BLaER1 (cell line): ENCODE results near the gene RPS6KA1.
"Not testable (repeated sequence)": the region's sequence is repeated elsewhere in the genome, so short reads cannot be mapped to it uniquely, and the experiment has no call there.

Experiments used
- H3K27ac ChIP-seq: shearing (Covaris generic); formaldehyde crosslinking; 2 replicates; pipeline ENCODE4 v1.8.1; 2022
- H3K27me3 ChIP-seq: shearing (Covaris generic); formaldehyde crosslinking; 2 replicates; pipeline ENCODE4 v1.8.1; 2022
- H3K36me3 ChIP-seq: shearing (Covaris generic); formaldehyde crosslinking; 2 replicates; pipeline ENCODE4 v1.8.1; 2022
- H3K4me1 ChIP-seq: shearing (Covaris generic); formaldehyde crosslinking; 2 replicates; pipeline ENCODE4 v1.8.1; 2022
- H3K4me2 ChIP-seq: shearing (Covaris generic); formaldehyde crosslinking; 2 replicates; pipeline ENCODE4 v1.8.1; 2022
- H3K4me3 ChIP-seq: shearing (Covaris generic); formaldehyde crosslinking; 2 replicates; pipeline ENCODE4 v1.8.1; 2022
- H3K9ac ChIP-seq: shearing (Covaris generic); formaldehyde crosslinking; 2 replicates; pipeline ENCODE4 v1.8.1; 2022
- H3K9me3 ChIP-seq: shearing (Covaris generic); formaldehyde crosslinking; 2 replicates; pipeline ENCODE4 v1.8.1; 2022
- H4K20me1 ChIP-seq: shearing (Covaris generic); formaldehyde crosslinking; 2 replicates; pipeline ENCODE4 v1.8.1; 2022
- Cebpa-rat ChIP-seq: shearing (Covaris generic); IDR thresholded peaks from 2 replicates; pipeline ENCODE4 v1.8.1; 2022

The RPS6KA1 gene

DNA sequence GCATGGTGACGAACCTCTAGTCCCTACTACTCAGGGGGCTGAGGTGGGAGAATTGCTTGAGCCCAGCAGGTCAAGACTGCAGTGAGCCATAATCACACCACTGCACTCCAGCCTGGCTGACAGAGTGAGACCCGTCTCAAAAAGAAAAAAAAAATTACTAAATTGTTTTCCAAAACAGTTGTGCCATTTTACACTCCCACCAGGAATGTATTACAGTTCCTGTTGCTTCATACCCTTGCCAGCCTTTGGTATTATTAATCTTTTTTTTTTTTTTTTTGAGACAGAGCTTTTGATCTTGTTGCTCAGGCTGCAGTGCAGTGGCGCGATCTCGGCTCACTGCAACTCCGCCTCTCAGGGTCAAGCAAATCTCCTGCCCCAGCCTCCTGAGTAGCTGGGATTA is 55.9 kb downstream of the RPS6KA1 start:
- Histone ChIP-seq H3K36me3 (no peaks in the 10 kb centered on the region), H3K27me3 (no peaks in the 10 kb centered on the region), H3K9ac (no peak overlapping the region), H4K20me1 (no peaks in the 10 kb centered on the region), H3K27ac (no peak overlapping the region), H3K9me3 (peaks cover 17% of the 10 kb centered on the region), H3K4me1 (no peaks in the 10 kb centered on the region), H3K4me2 (no peak overlapping the region), H3K4me3 (no peak overlapping the region)
- TF ChIP-seq Cebpa-rat, result no peak

DNA sequence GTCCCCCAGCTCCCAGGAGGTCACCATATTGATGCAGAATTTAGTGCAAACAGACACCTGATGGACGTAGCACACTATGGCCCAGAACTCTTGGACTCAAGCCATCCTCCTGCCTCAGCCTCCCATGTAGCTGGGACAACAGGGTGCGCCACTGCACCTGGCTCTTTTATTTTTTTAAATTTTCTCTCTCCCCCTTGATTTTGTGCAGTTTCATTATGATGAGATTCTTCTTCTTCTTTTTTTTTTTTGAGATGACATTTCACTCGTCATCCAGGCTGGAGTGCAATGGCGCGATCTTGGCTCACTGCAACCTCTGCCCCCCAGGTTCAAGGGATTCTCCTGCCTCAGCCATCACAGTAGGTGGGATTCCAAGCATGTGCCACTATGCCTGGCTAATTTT is 63.8 kb downstream of the RPS6KA1 start:
- Histone ChIP-seq H3K4me2 (no peak overlapping the region), H3K27me3 (no peaks in the 10 kb centered on the region), H3K36me3 (no peaks in the 10 kb centered on the region), H3K9ac (no peak overlapping the region), H3K4me1 (no peaks in the 10 kb centered on the region), H3K9me3 (peaks cover 13% of the 10 kb centered on the region), H3K27ac (no peak overlapping the region), H4K20me1 (no peaks in the 10 kb centered on the region), H3K4me3 (no peak overlapping the region)
- TF ChIP-seq Cebpa-rat, result no peak

DNA sequence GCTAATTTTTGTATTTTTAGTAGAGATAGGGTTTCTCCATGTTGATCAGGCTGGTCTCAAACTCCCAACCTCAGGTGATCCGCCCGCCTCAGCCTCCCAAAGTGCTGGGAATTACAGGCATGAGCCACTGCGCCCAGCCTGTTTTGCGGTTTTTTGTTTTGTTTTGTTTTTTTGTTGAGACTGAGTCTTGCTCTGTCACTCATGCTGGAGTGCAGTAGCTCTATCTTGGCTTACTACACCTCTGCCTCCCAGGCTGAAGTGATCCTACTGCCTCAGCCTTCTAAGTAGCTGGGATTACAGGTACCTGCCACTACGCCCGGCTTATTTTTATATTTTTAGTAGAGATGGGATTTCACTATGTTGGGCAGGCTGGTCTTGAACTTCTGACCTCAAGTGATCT is 65.0 kb downstream of the RPS6KA1 start:
- H3K4me3 ChIP-seq, H3K27me3 ChIP-seq, H3K9ac ChIP-seq, H3K4me1 ChIP-seq, H3K36me3 ChIP-seq, H4K20me1 ChIP-seq, H3K27ac ChIP-seq, H3K4me2 ChIP-seq, H3K9me3 ChIP-seq: not testable (repeated sequence)

GRCh38 chr1:26597629-26598039 is 68.1 kb downstream of the RPS6KA1 start:
- no peaks in the 10 kb centered on the region for H4K20me1 ChIP-seq
- no peaks in the 10 kb centered on the region for H3K36me3 ChIP-seq
- H3K4me3 ChIP-seq, result no peak overlapping the region
- no peak overlapping the region for H3K9ac ChIP-seq
- no peak overlapping the region for H3K4me2 ChIP-seq
- H3K27ac ChIP-seq, result no peak overlapping the region
- H3K9me3 ChIP-seq, result no peaks in the 10 kb centered on the region
- H3K27me3 ChIP-seq, result no peaks in the 10 kb centered on the region
- TF ChIP-seq Cebpa-rat, result no peak
- peaks cover 6% of the 10 kb centered on the region for H3K4me1 ChIP-seq

DNA sequence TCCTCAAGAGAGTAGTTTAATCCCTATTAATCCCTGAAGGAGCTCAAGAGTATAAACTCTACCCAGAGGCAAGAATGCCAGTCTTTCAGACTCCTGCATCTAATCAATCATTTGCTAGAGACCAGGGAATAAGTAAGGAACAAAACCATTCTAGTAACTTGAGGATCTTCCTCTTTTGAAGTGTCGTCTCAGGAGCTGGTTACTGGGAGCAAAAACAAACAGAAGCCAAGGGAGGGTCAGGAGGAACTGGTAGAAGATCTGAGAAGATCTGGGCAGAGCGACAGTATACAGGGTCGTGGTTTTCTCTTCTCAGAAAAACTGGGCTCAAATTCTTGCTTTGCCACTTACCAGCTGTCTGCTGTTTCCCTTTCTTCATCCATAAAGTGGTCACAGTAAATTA is 69.3 kb downstream of the RPS6KA1 start:
- no peaks in the 10 kb centered on the region for H3K27me3 ChIP-seq
- H3K4me3 ChIP-seq, result no peak overlapping the region
- H3K9me3 ChIP-seq, result no peaks in the 10 kb centered on the region
- no peaks in the 10 kb centered on the region for H3K36me3 ChIP-seq
- H3K27ac ChIP-seq, result no peak overlapping the region
- no peaks in the 10 kb centered on the region for H4K20me1 ChIP-seq
- H3K4me1 ChIP-seq, result peaks cover 13% of the 10 kb centered on the region
- H3K9ac ChIP-seq, result no peak overlapping the region
- no peak for TF ChIP-seq Cebpa-rat
- no peak overlapping the region for H3K4me2 ChIP-seq

GRCh38 chr1:26602378-26602959 is 72.9 kb downstream of the RPS6KA1 start:
- Histone ChIP-seq H4K20me1 (no peaks in the 10 kb centered on the region), H3K27me3 (no peaks in the 10 kb centered on the region), H3K4me3 (no peak overlapping the region), H3K9me3 (no peaks in the 10 kb centered on the region), H3K9ac (no peak overlapping the region), H3K36me3 (no peaks in the 10 kb centered on the region), H3K4me2 (peak overlapping the region; percentile 42), H3K4me1 (peaks cover 13% of the 10 kb centered on the region), H3K27ac (no peak overlapping the region)
- TF ChIP-seq Cebpa-rat, result no peak

GRCh38 chr1:26603856-26604255 is 74.3 kb downstream of the RPS6KA1 start:
- no peak overlapping the region for H3K4me3 ChIP-seq
- no peaks in the 10 kb centered on the region for H3K27me3 ChIP-seq
- H3K36me3 ChIP-seq, result no peaks in the 10 kb centered on the region
- TF ChIP-seq Cebpa-rat, result no peak
- no peak overlapping the region for H3K27ac ChIP-seq
- H3K9me3 ChIP-seq, result no peaks in the 10 kb centered on the region
- H3K4me2 ChIP-seq, result no peak overlapping the region
- H3K9ac ChIP-seq, result no peak overlapping the region
- H3K4me1 ChIP-seq, result peaks cover 13% of the 10 kb centered on the region
- H4K20me1 ChIP-seq, result no peaks in the 10 kb centered on the region

DNA sequence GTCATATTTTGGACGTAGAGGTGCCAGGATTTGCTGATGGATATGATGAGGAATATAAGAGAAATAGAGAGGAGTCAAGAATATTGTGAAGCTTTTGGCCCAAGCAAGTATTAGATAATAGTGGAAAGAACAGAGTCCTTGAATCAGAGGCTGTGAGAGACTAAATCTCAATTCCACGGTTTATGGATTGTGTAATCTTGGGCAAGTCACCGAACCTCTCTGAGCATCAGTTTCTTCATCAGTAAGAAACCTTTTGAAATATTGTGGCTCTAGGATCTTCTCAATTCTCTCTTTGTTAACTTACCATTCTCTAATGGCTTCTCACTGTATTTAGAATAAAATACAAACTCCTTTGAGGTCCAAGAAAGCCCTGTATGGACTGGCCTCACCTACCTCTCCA is 77.6 kb downstream of the RPS6KA1 start:
- no peak for TF ChIP-seq Cebpa-rat
- no peaks in the 10 kb centered on the region for H3K9me3 ChIP-seq

DNA sequence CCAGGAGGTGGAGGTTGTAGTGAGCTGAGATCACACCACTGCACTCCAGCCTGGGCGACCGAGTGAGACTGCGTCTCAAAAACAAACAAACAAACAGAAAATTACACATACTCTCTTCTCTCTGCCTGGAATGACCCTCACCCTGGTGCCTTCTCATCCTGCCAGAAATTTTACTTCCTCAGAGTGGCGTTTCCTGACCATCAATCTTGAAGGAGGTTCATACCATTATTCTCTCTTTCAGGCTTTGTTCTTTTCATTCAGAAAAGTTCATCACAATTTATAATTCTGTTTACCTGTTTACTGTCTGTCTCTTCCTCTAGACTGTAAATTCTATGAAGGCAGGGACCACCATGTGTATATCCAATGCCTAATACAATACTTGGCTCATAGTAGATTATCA is 79.3 kb downstream of the RPS6KA1 start:
- Histone ChIP-seq H3K4me1 (no peaks in the 10 kb centered on the region), H3K4me3 (no peak overlapping the region), H3K27ac (no peak overlapping the region), H3K9ac (no peak overlapping the region), H4K20me1 (no peaks in the 10 kb centered on the region), H3K36me3 (no peaks in the 10 kb centered on the region), H3K27me3 (no peaks in the 10 kb centered on the region), H3K4me2 (no peak overlapping the region), H3K9me3 (no peaks in the 10 kb centered on the region)
- no peak for TF ChIP-seq Cebpa-rat

More for the DNA sequence above, 77.6 kb downstream of the RPS6KA1 start:
- H4K20me1 ChIP-seq, result no peaks in the 10 kb centered on the region
- no peak overlapping the region for H3K4me2 ChIP-seq
- peaks cover 12% of the 10 kb centered on the region for H3K4me1 ChIP-seq
- H3K9ac ChIP-seq, result no peak overlapping the region
- no peak overlapping the region for H3K4me3 ChIP-seq
- no peak overlapping the region for H3K27ac ChIP-seq
- no peaks in the 10 kb centered on the region for H3K36me3 ChIP-seq
- no peaks in the 10 kb centered on the region for H3K27me3 ChIP-seq

DNA sequence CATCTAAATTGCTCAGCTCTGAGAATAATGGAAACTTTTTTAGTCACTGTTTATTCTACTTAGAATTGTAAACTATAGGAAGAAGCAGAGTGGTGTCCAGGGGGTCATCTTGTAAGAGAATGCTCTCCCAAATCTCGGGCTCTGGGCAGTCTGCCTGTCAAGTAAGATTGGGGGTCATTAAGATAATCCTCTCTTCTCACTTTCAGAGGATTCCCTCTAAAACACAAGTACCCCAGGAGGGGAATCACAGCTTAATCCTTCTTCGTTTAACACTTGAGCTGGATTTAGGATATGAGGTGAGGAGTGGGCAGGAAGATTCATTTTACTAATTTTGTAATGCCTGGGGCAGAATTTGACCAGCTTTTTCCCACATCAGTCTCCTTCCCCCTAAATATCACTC is 81.2 kb downstream of the RPS6KA1 start:
- H4K20me1 ChIP-seq, result no peaks in the 10 kb centered on the region
- H3K9me3 ChIP-seq, result no peaks in the 10 kb centered on the region
- no peak for TF ChIP-seq Cebpa-rat
- H3K27me3 ChIP-seq, result no peaks in the 10 kb centered on the region
- no peak overlapping the region for H3K9ac ChIP-seq
- H3K4me3 ChIP-seq, result no peak overlapping the region
- no peak overlapping the region for H3K4me2 ChIP-seq
- H3K4me1 ChIP-seq, result no peaks in the 10 kb centered on the region
- H3K36me3 ChIP-seq, result no peaks in the 10 kb centered on the region
- H3K27ac ChIP-seq, result no peak overlapping the region

- H3K4me3 ChIP-seq, H3K4me2 ChIP-seq, H3K27me3 ChIP-seq, H3K36me3 ChIP-seq, H3K9ac ChIP-seq, H4K20me1 ChIP-seq, H3K9me3 ChIP-seq, H3K4me1 ChIP-seq, H3K27ac ChIP-seq: not testable (repeated sequence)
Observed at GRCh38 chr1:26612627-26613026, 83.1 kb downstream of the RPS6KA1 start.
